ENCODE results near the gene PLA2G3.

PLA2G3 gene

DNA sequence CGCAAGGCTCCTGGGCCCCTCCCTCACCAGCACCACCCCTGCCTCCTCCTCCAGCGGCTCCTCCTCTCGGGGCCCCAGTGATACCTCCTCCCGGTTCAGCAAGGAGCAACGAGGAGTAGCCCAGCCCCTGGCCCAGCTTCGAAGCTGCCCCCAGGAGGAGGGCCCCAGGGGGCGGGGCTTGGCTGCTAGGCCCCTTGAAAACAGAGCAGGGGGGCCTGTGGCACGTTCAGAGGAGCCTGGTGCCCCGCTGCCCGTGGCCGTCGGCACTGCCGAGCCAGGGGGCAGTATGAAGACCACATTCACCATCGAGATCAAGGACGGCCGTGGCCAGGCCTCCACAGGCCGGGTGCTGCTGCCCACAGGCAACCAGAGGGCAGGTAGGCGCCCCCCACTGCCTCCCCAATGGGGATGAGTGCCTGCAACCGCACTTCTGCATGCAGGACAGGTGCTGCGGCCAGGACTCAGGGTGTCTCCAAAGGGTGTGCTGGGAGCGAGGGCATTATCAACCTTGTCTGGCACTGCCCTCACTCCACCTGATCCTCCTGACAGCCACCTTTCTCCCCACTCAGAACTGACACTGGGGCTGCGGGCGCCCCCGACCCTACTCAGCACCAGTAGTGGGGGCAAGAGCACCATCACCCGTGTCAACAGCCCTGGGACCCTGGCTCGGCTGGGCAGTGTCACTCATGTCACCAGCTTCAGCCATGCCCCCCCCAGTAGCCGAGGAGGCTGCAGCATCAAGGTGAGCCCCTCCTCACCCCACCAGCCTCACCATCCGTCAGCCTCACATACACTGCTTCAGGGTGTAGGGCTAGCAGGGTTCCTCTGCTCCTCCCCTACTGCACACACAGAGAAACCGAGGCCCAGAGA, 49.0 kb downstream of the PLA2G3 start:
- DNase-seq (ENCODE audit: extremely low read depth, low read depth): no peak
- TF ChIP-seq, protein P1, sequence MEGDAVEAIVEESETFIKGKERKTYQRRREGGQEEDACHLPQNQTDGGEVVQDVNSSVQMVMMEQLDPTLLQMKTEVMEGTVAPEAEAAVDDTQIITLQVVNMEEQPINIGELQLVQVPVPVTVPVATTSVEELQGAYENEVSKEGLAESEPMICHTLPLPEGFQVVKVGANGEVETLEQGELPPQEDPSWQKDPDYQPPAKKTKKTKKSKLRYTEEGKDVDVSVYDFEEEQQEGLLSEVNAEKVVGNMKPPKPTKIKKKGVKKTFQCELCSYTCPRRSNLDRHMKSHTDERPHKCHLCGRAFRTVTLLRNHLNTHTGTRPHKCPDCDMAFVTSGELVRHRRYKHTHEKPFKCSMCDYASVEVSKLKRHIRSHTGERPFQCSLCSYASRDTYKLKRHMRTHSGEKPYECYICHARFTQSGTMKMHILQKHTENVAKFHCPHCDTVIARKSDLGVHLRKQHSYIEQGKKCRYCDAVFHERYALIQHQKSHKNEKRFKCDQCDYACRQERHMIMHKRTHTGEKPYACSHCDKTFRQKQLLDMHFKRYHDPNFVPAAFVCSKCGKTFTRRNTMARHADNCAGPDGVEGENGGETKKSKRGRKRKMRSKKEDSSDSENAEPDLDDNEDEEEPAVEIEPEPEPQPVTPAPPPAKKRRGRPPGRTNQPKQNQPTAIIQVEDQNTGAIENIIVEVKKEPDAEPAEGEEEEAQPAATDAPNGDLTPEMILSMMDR (IDR thresholded peaks at IDR 0.05; ENCODE audit: low read depth, low read length): no peak

DNA sequence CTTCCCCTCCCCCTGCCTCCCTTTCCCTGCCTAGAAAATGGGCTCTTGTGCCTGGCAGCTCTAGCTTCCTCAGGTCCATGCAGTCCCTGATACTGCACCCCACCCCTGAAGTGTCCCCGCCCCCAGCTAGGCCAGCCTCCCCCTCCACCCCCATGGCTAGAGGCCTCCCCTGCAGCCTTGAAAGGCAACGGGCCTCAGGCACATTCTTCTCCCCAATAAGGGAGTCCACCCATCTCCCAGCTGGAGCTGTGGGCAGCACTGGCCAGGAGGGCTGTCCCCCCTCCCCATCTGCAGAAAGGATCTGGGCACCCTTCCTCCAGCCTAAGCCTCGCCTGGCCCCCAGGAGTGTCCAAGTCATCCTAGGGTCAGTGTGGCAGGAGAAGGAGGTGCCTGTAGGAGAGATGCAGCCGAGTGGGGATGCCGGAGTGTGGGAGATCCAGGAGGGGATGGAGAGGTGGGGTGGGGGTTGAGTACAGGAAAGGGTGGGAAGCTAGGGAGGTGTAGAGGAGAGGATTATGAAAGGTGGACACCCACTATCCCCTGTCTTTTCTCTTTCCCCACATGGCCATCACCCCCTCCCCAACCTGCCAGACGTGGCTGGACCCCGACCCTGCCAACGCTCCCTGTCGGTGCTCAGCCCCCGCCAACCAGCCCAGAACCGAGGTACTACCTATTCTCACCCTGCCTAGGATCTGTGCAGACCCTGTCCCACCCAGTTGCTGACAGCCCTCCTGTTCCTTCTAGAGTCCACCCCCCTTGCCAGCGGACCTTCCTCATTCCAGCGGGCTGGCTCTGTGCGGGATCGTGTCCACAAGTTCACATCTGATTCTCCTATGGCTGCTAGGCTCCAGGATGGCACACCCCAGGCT, 49.9 kb downstream of the PLA2G3 start:
- TF ChIP-seq, protein P1 (IDR thresholded peaks at IDR 0.05; ENCODE audit: low read depth, low read length): no peak
- DNase-seq (ENCODE audit: extremely low read depth, low read depth): no peak

DNA sequence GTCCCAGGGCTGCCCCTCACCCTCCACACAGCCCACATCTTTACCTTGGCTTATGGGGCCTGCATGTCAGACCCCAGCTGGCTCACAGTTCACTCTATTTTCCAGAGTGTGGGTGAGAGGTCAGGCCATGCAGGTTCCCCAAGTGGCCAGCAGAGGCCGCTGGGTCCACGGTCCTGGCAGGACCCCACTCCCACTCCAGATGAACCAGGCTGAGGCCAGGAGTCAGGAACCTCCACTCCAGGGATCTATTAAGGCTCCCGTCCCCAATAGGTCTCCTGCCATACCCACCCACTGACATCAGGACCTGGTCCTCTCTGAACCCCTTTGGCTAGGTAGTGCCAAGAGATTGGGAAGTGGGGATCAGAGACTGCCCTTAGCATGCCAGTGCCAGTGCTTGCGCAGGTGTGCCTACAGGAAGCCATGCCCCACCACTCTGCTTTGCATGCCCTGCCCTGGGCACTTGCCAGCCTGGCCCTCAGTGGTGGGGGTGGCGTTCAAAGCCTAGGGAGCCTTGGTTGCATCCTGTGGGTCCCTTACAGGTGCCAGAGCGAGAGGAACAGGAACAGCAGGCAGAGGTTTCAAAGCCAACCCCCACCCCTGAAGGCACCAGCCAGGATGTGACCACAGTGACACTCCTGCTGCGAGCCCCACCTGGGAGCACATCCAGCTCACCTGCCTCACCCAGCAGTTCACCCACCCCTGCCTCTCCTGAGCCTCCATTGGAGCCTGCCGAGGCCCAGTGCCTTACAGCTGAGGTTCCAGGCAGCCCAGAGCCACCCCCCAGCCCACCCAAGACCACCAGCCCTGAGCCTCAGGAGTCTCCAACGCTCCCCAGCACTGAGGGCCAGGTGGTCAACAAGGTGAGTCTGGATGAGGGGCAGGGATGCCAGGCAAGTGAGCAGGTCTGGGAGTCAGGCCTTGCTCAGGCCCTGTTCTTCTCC, 50.9 kb downstream of the PLA2G3 start:
- DNase-seq (ENCODE audit: extremely low read depth, low read depth): no peak
- TF ChIP-seq, protein P1 (IDR thresholded peaks at IDR 0.05; ENCODE audit: low read depth, low read length): peak; percentile 92

DNA sequence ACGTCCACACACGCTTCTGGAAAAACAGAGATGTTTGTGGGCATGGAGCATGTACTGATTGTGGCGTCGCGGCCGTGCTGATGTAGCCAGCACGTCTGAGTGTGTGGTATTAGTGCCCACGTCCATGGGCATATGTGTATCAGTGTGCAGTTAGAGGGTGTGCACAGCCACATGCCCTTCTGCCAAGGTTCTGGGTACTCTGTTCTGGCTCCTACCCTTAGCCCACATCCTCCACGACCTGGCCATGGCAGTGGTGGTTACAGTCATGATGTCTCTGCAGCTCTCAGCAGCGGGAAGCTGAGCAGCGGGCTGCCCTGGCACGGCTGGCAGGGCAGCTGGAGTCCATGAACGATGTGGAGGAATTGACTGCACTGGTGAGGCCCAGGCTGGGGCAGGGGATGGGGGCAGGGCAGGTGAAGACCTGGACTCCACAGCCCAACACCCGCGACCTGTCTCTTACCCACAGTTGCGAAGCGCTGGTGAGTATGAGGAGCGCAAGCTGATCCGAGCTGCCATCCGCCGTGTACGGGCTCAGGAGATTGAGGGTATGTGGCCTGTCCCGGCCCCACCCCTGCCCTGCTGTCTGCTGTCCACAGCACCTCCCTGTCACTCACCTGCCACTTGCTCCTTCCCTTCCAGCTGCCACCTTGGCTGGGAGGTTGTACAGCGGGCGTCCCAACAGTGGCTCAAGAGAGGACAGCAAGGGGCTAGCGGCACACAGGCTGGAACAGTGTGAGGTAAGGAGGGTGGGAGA, 51.9 kb downstream of the PLA2G3 start:
- TF ChIP-seq, protein P1 (IDR thresholded peaks at IDR 0.05; ENCODE audit: low read depth, low read length): no peak
- no peak for DNase-seq (ENCODE audit: extremely low read depth, low read depth)

DNA sequence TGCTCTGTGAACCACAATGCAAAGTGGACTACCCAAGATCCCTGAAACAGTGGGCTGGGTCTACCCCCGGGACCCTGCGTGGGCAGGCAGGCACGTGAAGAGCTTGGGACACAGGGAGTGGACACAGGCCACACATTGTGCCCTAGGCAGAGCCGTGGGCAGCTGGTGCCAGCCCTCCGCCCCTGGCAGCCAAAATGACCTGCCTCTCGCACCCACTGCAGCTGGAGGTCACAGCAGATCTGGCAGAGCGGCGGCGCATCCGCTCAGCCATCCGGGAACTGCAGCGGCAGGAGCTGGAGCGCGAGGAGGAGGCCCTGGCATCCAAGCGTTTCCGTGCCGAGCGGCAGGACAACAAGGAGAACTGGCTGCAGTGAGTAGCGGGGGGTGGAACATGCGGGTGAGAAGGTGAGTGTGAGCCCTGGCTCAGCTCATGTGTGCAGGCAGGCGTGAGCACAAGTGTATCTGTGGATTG, 52.5 kb downstream of the PLA2G3 start:
- TF ChIP-seq, protein P1 (IDR thresholded peaks at IDR 0.05; ENCODE audit: low read depth, low read length): no peak
- DNase-seq (ENCODE audit: extremely low read depth, low read depth): no peak

DNA sequence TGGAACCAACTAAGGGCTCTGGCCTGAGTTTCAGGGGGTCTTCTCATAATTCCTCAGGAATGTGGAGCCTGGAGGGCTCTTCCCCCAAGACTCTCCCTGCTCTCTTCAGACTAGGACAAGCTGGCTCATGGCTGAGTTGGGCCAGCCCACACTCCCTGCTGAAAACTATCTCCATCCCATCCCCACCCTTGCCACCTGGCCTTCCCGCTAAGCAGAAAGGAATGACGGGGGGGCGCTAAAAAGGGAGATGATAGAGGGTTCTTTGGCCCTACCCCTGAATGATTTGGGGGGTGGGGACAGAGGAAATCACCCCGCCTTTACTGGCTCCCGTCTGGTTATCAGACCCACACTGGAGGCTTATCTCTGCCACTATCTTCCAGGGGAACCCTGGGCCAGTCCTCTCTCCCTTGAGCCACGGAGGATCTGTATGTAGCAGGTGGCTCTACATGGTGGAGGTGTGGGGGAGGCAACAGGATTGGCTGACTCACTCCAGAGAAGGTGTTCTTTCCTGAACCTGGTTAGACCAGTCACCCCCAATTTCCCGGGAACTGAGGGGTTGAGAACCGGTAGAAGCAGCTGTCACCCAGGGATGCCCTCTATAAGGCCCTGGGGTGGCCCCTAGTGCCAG, 53.5 kb downstream of the PLA2G3 start:
- DNase-seq (ENCODE audit: extremely low read depth, low read depth): no peak
- TF ChIP-seq, protein P1 (IDR thresholded peaks at IDR 0.05; ENCODE audit: low read depth, low read length): no peak

Data from AG09319 (cell line).